ENCODE results near the gene FAM117B.
A peak's percentile ranks its signal among the peaks of the same experiment; 100 is the strongest.
"Not testable (repeated sequence)": the region's sequence is repeated elsewhere in the genome, so short reads cannot be mapped to it uniquely, and the experiment has no call there.

The FAM117B gene

GRCh38 chr2:202758604-202759003 lies 123.8 kb downstream of the FAM117B start:
- DNase-seq (ENCODE audit: low spot score) = no peak

GRCh38 chr2:202760848-202761247 lies 126.1 kb downstream of the FAM117B start:
- DNase-seq (ENCODE audit: low spot score) = no peak

GRCh38 chr2:202762556-202762955 lies 127.8 kb downstream of the FAM117B start:
- no peak for DNase-seq (ENCODE audit: low spot score)

- DNase-seq (ENCODE audit: low spot score) = no peak
Measured at GRCh38 chr2:202763916-202764315, 129.1 kb downstream of the FAM117B start.

GRCh38 chr2:202764991-202765390 lies 130.2 kb downstream of the FAM117B start:
- no peak for DNase-seq (ENCODE audit: low spot score)

GRCh38 chr2:202765436-202765835 lies 130.7 kb downstream of the FAM117B start:
- no peak for DNase-seq (ENCODE audit: low spot score)

- no peak for DNase-seq (ENCODE audit: low spot score)
Measured at GRCh38 chr2:202768273-202768672, 133.5 kb downstream of the FAM117B start.

- no peak for DNase-seq (ENCODE audit: low spot score)
Measured at GRCh38 chr2:202769201-202769600, 134.4 kb downstream of the FAM117B start.

GRCh38 chr2:202771336-202771735 lies 136.6 kb downstream of the FAM117B start:
- no peak for DNase-seq (ENCODE audit: low spot score)

- DNase-seq (ENCODE audit: low spot score) = no peak
Measured at GRCh38 chr2:202771741-202772460, 137.1 kb downstream of the FAM117B start.

- no peak for DNase-seq (ENCODE audit: low spot score)
Measured at GRCh38 chr2:202773301-202773973, 138.7 kb downstream of the FAM117B start.

GRCh38 chr2:202774104-202774503 lies 139.3 kb downstream of the FAM117B start:
- no peak for DNase-seq (ENCODE audit: low spot score)

- DNase-seq (ENCODE audit: low spot score) = no peak
Measured at GRCh38 chr2:202778217-202778616, 143.4 kb downstream of the FAM117B start.

GRCh38 chr2:202780514-202781021 lies 145.8 kb downstream of the FAM117B start:
- DNase-seq (ENCODE audit: low spot score) = peak; percentile 11

GRCh38 chr2:202782940-202783558 lies 148.3 kb downstream of the FAM117B start:
- peak; percentile 11 for DNase-seq (ENCODE audit: low spot score)

GRCh38 chr2:202786842-202787241 lies 152.1 kb downstream of the FAM117B start:
- no peak for DNase-seq (ENCODE audit: low spot score)

- DNase-seq (ENCODE audit: low spot score) = no peak
Measured at GRCh38 chr2:202790676-202791075, 155.9 kb downstream of the FAM117B start.

GRCh38 chr2:202797944-202798343 lies 163.2 kb downstream of the FAM117B start:
- DNase-seq (ENCODE audit: low spot score) = no peak

- DNase-seq (ENCODE audit: low spot score) = not testable (repeated sequence)
Measured at GRCh38 chr2:202805911-202806310, 171.1 kb downstream of the FAM117B start.

- not testable (repeated sequence) for DNase-seq (ENCODE audit: low spot score)
Measured at GRCh38 chr2:202807431-202808138, 172.8 kb downstream of the FAM117B start.

- DNase-seq (ENCODE audit: low spot score) = no peak
Measured at GRCh38 chr2:202808754-202809153, 174.0 kb downstream of the FAM117B start.

GRCh38 chr2:202813387-202813786 lies 178.6 kb downstream of the FAM117B start:
- no peak for DNase-seq (ENCODE audit: low spot score)
